Vagina (tissue), 2 donors: Measurements from ENCODE around the gene RNF31.

Source experiments
- CTCF ChIP-seq, 3 experiments: fragments of 450-650 bp in 2 of 3; fragments of 200-600 bp in 1 of 3; sonication (generic) in 1 of 3; IDR thresholded peaks; one replicate each; pipeline ENCODE4 v1.5.1; 2017 to 2019; ENCODE audit warnings: antibody characterized with exemption in 3 of 3, mild to moderate bottlenecking in 2 of 3, moderate library complexity in 2 of 3
- POLR2A ChIP-seq, 2 donors: fragments of 450-650 bp; IDR thresholded peaks; one replicate each; pipeline ENCODE4 v1.6.1; 2017; ENCODE audit warnings: antibody characterized with exemption in 2 of 2, mild to moderate bottlenecking in 2 of 2, moderate library complexity in 2 of 2
- POLR2AphosphoS5 ChIP-seq, 2 donors: sonication (generic); formaldehyde crosslinking; IDR thresholded peaks; one replicate each; pipeline ENCODE4 v1.9.0; 2017; ENCODE audit warnings: antibody characterized with exemption in 2 of 2, mild to moderate bottlenecking in 2 of 2, low read depth in 1 of 2; ENCODE audit not compliant: insufficient read depth in 1 of 2

GRCh38 chr14:24196071-24197055 lies 49.1 kb downstream of the RNF31 start:
- TF ChIP-seq POLR2AphosphoS5 (IDR thresholded peaks at IDR 0.05; ENCODE audit: insufficient read depth in 1 of 2, low read depth in 1 of 2) = no peak
- TF ChIP-seq CTCF (IDR thresholded peaks at IDR 0.05) = no peak
- no peak for TF ChIP-seq POLR2A (IDR thresholded peaks at IDR 0.05)
